ENCODE data around the gene PLCL2. TPM values are rescaled to one million over a fixed set of nuclear protein-coding genes. Genes with fewer than 3 reads are reported as not detected.

The PLCL2 gene
- total and polyA plus RNA-seq, 9 donors: 12.6 to 54.2 (median 24.7) TPM

- no peak for TF ChIP-seq CTCF (IDR thresholded peaks at IDR 0.05)
- H3K27ac ChIP-seq: no peak overlapping the region
- 93 to 99% (median 98%) methylated on average over 2 of the region's 2 CpGs for WGBS, 3 donors
- no peak for DNase-seq
- no peaks in the 10 kb centered on the region for H3K36me3 ChIP-seq
- no peaks in the 10 kb centered on the region for H3K4me1 ChIP-seq (ENCODE audit: insufficient read depth)
- H3K4me3 ChIP-seq: no peak overlapping the region
- H3K9me3 ChIP-seq: no peaks in the 10 kb centered on the region
- intact Hi-C loops (cut with DNase I): no loop called here
- H3K27me3 ChIP-seq: no peaks in the 10 kb centered on the region
Observed at GRCh38 chr3:17046623-17047022, 161.9 kb downstream of the PLCL2 start.

- intact Hi-C loops (cut with DNase I): no loop called here
- 96 to 99% (median 96%) methylated on average over 4 of the region's 4 CpGs for WGBS, 3 donors
- no peaks in the 10 kb centered on the region for H3K9me3 ChIP-seq
- DNase-seq: no peak
- TF ChIP-seq CTCF (IDR thresholded peaks at IDR 0.05) (no peak), EP300 (IDR thresholded peaks at IDR 0.05) (no peak), POLR2A (IDR thresholded peaks at IDR 0.05) (no peak)
- H3K4me3 ChIP-seq: no peak overlapping the region
- no peaks in the 10 kb centered on the region for H3K36me3 ChIP-seq
- no peaks in the 10 kb centered on the region for H3K27me3 ChIP-seq
- no peaks in the 10 kb centered on the region for H3K4me1 ChIP-seq (ENCODE audit: insufficient read depth)
- H3K27ac ChIP-seq: no peak overlapping the region
Observed at GRCh38 chr3:17047162-17047561, 162.4 kb downstream of the PLCL2 start.

- no peak for DNase-seq
Observed at GRCh38 chr3:17047894-17048293, 163.1 kb downstream of the PLCL2 start.

GRCh38 chr3:17050071-17050470 lies 165.3 kb downstream of the PLCL2 start:
- WGBS, 3 donors: 95 to 98% (median 97%) methylated on average over 4 of the region's 4 CpGs
- Histone ChIP-seq H3K9me3 (peaks cover 0 to 6% of the 10 kb centered on the region in 2 donors), H3K27me3 (no peaks in the 10 kb centered on the region), H3K4me1 (ENCODE audit: insufficient read depth) (no peaks in the 10 kb centered on the region), H3K27ac (no peak overlapping the region), H3K4me3 (no peak overlapping the region), H3K36me3 (no peaks in the 10 kb centered on the region)
- TF ChIP-seq CTCF (IDR thresholded peaks at IDR 0.05) (no peak), POLR2A (IDR thresholded peaks at IDR 0.05) (no peak), EP300 (IDR thresholded peaks at IDR 0.05) (no peak)
- no peak for DNase-seq
- intact Hi-C loops (cut with DNase I): no loop called here

More at GRCh38 chr3:17047894-17048293, 163.1 kb downstream of the PLCL2 start:
- H3K27ac ChIP-seq: no peak overlapping the region
- intact Hi-C loops (cut with DNase I): no loop called here
- no peaks in the 10 kb centered on the region for H3K9me3 ChIP-seq
- H3K4me3 ChIP-seq: no peak overlapping the region
- H3K4me1 ChIP-seq (ENCODE audit: insufficient read depth): no peaks in the 10 kb centered on the region
- H3K36me3 ChIP-seq: no peaks in the 10 kb centered on the region
- no peak for TF ChIP-seq POLR2A (IDR thresholded peaks at IDR 0.05)
- no peak for TF ChIP-seq CTCF (IDR thresholded peaks at IDR 0.05)
- TF ChIP-seq EP300 (IDR thresholded peaks at IDR 0.05): no peak
- H3K27me3 ChIP-seq: no peaks in the 10 kb centered on the region
- 95 to 98% (median 95%) methylated on average over 3 of the region's 3 CpGs for WGBS, 3 donors

- Histone ChIP-seq H3K36me3 (no peaks in the 10 kb centered on the region), H3K4me3 (no peak overlapping the region), H3K9me3 (peaks cover 0 to 6% of the 10 kb centered on the region in 2 donors), H3K27ac (no peak overlapping the region), H3K4me1 (ENCODE audit: insufficient read depth) (peaks cover under 1% of the 10 kb centered on the region), H3K27me3 (no peaks in the 10 kb centered on the region)
- 95 to 98% (median 96%) methylated on average over 2 of the region's 2 CpGs for WGBS, 3 donors
- no peak for DNase-seq
- TF ChIP-seq POLR2A (IDR thresholded peaks at IDR 0.05) (no peak), CTCF (IDR thresholded peaks at IDR 0.05) (no peak), EP300 (IDR thresholded peaks at IDR 0.05) (no peak)
- intact Hi-C loops (cut with DNase I): no loop called here
Observed at GRCh38 chr3:17050506-17050905, 165.8 kb downstream of the PLCL2 start.

Measured in ovary (tissue), 9 donors.